DND-41 (cell line): Measurements from ENCODE around the gene PCDHGA10.
"Not testable (repeated sequence)": the region's sequence is repeated elsewhere in the genome, so short reads cannot be mapped to it uniquely, and the experiment has no call there.

Experiments used
- EZH2 ChIP-seq: IDR thresholded peaks from 3 replicates; pipeline ENCODE4 v1.6.1; 2012; ENCODE audit warnings: borderline replicate concordance, low read depth, mild to moderate bottlenecking, moderate library complexity, low read length, inconsistent platforms; ENCODE audit not compliant: severe bottlenecking
- TF ChIP-seq, protein P1 (sequence below): IDR thresholded peaks from 2 replicates; pipeline ENCODE4 v1.5.1; 2012; ENCODE audit warnings: borderline replicate concordance, low read length, moderate library complexity, mild to moderate bottlenecking; ENCODE audit not compliant: poor library complexity, severe bottlenecking; ENCODE audit errors: extremely low read depth

GRCh38 chr5:141394401-141395187, 18.2 kb upstream of the PCDHGA10 start:
- TF ChIP-seq, protein P1, sequence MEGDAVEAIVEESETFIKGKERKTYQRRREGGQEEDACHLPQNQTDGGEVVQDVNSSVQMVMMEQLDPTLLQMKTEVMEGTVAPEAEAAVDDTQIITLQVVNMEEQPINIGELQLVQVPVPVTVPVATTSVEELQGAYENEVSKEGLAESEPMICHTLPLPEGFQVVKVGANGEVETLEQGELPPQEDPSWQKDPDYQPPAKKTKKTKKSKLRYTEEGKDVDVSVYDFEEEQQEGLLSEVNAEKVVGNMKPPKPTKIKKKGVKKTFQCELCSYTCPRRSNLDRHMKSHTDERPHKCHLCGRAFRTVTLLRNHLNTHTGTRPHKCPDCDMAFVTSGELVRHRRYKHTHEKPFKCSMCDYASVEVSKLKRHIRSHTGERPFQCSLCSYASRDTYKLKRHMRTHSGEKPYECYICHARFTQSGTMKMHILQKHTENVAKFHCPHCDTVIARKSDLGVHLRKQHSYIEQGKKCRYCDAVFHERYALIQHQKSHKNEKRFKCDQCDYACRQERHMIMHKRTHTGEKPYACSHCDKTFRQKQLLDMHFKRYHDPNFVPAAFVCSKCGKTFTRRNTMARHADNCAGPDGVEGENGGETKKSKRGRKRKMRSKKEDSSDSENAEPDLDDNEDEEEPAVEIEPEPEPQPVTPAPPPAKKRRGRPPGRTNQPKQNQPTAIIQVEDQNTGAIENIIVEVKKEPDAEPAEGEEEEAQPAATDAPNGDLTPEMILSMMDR, result not testable (repeated sequence)
- TF ChIP-seq EZH2, result not testable (repeated sequence)
